ENCODE data around the gene P2RX7.

The P2RX7 gene
- 10.9 to 23.7 (median 13.7) reads per million in 3 experiments for total RNA-seq

DNA sequence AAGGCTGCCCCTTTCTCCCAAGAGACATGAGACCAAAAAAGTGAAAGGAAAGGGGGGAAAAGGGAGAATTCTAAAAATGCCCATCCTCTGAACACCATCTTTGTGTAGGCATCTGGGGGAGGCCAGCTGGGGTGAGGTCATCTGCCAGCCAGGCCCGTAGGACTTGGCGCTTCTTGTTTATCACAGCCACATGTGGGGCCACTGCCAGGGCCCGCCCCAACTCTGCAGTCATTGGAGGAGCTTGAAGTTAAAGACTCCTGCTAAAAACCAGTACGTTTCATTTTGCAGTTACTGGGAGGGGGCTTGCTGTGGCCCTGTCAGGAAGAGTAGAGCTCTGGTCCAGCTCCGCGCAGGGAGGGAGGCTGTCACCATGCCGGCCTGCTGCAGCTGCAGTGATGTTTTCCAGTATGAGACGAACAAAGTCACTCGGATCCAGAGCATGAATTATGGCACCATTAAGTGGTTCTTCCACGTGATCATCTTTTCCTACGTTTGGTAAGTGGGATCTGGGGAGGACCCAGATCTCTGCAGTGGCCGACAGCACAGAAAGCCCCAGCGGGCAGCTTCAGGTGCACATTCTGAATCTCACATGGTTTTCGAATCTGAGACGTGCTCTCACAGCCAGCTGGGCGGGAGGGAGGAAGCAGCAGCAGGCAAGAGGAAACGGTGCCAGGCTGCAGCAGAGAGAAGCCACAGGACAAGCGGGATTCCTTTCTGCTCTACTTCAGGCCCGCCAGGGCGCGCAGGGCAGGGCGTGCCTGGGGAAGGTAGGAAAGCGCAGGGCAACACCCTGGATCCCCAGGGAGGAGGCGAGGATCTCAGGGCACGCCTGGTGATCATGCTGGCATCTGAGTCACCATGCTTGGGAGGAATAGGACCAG, at the start of gene P2RX7:
Gene P2RX7 (plus strand): TSS at position 276 of the 881 bp plus-strand sequence. CDS start 95 bp downstream, at position 371.
- peak; percentile 35 for DNase-seq

DNA sequence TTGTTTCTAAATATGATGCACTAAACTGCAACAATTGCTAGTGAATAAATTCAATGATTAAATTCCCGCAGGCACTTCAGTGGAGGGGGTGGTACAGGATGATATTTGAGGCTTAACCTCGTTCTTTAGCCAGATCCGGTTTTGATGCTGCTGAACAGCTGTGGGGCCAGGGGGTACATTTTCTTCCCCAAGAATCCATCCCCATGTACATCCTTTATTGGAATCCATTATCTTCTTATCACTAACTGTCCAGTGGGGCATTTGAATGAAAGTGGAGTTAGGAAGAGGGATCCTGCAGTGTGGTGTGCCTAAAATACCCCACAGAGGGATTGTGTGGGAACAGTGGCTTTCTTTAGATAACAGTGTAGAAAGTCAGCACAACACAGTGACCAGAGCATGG, 48.4 kb upstream of the P2RX7 start:
- no peak for DNase-seq

DNA sequence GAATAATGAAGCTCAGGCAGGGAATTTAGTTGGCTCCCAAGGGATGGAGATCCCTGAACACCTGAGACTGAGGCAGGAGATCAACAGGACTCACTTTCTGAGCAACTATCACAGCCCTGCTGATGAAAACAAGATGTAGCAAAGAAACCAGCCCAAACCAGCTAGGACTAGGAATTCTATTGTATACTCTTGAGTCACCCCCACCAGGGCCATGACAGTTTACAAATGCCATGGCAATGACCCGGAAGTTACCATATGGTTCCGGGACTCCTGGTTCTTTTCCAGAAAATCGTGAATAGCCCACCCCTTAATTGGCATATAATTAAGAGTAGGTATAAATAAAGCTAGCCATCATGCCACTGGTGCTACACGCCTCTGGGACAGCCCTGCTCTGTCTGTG, 47.6 kb upstream of the P2RX7 start:
- DNase-seq, result no peak

DNA sequence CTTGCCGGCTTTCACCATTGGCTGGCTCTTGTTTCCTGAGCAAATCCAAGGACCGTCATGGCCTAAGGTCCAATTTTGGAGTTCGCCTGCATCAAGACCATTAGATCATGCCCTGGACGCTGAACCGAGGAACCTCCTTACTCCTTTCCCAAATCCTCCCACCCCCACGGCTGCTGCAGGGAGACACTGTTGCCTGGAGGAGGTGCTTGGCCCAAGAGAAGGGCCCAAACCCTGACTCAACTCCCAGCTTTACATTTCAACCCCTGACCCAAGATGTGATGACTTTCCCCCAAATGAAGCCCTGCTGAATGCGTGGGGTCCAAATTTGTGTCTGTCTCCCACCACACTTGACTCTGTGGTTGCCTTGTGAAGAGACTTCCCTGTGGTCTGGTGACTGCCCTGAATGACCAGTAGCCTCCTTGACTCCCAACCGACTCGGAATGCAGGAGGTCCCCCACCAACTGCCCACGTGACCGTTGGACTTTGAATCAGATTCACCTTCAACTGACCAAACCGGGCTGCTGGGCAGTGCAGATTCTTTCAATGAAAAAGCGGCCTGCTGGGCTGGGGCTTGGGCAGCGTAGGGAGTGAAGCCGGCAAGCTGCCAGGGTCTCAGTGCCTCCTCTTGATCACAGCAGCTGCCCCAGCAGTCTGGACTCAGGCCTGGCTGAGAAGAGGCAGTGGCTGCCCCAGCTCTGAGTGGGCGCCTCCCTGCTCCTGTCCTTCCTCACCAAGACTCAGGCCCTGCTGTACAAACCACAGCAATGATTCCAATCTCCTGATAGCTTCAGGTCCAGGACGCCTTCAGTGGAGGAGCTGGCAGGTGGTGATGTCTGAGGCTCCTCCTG, 46.9 kb upstream of the P2RX7 start:
- DNase-seq, result no peak

DNA sequence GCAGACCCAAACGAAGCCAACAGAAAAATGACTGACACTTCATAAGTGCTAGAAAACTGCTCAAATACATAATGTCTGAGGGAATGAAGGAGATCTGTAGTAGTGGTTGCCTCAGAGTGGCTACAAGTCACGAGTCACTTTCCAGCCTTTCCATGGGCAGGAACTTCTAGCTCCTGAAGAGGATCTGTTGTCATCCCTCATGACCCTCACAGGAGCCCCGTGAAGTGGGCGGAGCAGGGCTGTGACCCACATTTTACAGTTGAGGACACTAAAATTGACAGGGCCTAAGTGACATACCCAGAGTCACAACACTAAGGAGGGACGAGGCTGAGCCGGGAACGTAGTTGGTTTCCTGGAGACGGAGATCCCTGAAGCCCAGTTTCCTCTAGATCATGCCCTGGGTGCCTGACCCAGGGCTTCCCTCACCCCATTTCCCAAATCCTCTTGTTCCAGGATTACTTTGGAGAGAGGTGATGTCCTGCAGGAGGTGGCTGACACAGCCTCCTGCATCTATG, 45.8 kb upstream of the P2RX7 start:
- no peak for DNase-seq

DNA sequence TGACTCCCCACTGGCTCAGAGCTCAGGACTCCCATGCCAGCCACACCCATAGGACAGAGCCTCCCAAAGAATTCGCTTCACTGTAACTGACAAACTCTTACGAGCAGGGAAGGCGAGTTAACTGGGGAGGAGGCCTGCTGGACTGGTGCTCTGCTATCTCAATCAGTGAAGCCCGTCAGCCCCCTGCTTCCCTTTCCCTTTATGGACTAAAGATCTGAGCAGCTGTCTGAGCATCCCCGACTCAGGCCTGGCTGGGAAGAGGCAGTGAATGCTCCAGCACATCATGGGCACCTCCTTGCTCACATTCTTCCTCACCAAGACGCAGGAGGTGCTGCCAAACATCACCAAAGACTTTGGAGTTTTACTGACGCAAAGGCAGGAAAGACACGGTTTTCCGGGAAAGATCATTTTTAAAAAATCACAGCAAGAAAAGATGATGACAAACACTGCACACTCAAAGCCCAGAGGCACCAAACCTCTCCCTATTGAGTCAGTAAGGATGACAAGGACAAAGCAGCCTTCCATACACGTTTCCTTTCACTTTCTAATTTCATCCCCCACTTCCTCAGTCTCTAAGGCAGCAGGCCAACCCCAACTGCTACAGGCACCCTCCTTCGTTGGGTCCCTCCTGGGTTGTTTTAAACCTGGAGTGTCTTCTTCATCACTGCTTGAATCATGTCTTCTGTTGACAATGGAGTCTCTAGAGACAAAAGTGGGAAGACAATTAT, 45.0 kb upstream of the P2RX7 start:
- no peak for DNase-seq

DNA sequence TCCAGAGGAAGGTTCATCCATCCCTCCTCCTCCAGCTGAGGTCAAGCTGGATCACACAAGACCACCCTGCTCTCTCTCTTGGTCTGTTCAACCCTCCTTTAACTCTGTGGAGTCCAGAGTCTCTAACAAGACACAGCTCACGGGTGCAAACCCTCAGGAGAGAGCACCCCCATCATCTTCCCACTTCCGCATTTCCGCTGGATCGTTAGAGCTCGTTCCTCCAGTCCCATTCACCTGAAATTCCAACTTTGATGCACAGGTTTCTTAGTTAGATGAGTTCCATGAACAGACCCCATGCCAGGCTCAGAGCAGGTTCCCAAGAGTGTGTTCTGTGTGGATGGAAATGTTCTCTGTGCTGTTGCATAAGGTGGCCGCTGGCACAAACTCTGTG, 44.5 kb upstream of the P2RX7 start:
- no peak for DNase-seq

DNA sequence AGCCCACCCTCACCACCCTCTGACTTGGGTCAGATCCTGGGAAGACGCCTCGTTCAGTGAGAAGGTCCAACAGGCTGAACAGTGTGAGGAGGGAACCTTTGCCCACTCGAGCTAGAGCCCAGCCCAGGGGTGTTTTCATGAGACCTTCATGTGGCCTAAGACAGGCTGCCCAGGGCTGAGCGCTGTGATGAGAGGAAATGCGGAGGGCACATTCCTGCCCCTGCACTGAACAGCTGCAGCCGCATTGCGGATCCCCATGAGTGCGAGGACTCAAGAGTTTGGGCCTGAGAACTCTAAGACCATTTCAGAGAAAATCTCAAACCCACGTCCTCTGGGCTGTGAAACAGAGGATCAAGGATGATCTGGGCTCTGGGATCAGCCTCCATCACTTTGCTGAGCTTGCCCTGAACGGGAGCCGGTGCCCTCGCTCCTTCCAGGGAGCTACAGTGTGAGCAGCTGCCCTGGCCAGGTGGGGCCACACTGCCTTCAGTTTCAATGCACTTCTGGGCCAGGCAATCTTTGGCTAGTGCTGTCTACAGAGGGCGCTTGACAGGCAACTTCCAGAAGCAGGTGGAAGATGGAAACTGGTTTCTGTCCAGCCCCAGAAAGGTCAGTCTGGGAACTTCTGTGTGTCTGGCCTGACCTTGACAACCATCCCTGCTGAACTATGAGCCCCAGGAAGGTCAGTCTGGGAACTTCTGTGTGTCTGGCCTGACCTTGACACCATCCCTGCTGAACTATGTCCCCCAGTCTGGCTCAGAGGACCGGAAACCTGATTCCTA, 43.5 kb upstream of the P2RX7 start:
- DNase-seq, result no peak

DNA sequence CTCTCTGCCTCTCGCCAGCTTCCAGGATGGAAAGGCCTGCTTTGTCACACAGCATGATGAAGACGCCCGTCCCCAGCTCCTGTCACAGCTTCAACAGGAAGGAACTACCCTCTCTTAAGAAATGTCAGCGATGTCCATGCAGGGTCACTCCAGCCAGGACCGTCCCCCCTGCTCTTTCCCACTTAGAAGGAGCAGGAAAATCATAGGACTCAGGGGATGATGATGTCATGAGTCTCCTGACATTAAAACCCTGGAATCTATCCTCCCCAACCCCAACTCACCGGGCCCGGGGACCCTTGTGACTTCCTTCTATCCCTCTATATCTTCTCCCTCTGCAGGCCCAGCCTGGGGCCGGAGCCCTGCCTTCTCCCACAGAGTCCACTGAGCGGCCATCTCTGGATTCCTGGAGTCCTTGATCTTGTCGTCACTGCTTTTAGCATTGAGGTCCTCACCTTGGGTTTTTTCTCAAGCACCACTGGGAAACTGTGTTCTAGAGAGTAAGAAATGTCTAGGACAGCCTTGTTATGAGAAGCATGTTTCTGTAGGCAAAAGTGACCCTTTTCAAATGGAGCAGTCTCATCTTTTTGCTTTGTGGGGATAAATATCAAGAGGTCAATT, 42.8 kb upstream of the P2RX7 start:
- DNase-seq, result no peak

DNA sequence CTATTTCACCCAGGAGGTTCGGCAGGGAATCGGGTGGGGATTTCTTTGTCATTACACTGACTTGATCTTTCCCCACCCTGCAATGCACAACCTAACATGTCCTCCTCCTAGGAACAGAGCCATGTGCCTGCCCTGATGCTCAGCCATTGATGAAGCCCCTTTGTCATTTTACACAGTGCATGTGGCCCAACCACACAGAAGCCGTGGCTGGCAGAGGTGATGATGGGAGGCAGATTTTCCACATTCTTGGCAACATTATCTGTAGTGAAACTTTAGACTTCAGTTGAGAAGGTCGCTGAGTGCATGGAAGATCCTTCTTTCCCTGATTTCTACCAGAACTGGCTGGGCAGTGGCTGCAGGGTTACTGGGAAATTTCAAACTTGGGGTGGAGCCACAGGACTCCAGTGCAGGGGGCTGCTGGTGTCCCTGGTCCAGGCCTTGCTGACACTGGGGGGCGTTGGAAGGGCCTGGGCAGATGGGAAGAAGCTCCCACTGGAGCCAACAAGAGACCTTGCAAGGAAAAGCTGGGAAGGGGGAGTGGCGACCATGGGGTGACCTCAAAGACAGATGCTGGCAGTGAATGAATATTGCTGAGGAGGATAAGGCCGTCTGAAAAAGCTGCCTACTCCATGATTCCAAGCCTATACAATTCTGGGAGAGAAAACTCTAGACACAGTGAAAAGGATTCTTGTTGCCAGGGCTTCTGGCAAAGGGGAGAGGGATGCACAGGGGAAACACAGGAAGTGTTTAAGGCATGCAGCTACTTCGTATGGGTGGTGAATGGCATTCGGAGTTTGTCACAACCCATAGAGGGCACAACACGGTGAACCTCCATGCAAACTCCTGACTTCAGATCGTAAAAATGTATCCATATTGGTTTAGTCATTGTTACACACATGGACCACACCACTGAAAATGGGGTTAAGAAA, 41.8 kb upstream of the P2RX7 start:
- no peak for DNase-seq

DNA sequence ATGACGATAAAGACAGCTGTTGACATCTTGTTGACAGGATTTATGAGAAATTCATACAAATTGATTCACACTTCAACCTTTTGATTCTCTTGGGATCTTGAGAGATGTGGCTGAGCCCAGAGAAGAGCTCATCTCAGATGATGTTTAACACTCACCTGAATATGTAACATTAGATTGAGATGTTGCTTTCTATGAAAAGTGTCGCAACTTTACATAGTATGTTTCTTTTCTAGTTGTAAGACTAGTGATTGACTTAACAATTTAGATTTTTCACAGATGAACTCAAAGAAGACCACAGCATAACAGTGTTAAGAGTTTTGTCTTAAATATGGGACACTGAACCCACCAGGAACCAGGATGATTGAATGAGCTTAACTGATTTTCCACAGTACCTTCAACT, 40.6 kb upstream of the P2RX7 start:
- DNase-seq, result no peak

DNA sequence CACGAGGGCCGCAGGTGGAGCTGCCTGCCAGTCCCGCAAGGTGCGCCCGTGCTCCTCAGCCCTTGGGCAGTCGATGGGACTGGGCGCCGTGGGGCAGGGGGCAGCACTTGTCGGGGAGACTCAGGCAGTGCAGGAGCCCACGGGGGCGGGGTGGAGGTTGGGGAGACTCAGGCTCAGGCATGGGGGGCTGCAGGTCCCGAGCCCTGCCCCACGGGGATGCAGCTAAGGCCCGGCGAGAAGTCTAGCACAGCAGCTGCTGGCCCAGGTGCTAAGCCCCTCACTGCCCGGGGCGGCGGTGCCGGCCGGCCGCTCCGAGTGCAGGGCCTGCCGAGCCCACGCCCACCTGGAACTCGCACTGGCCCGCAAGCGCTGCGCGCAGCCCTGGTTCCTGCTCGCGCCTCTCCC, 39.2 kb upstream of the P2RX7 start:
- no peak for DNase-seq

DNA sequence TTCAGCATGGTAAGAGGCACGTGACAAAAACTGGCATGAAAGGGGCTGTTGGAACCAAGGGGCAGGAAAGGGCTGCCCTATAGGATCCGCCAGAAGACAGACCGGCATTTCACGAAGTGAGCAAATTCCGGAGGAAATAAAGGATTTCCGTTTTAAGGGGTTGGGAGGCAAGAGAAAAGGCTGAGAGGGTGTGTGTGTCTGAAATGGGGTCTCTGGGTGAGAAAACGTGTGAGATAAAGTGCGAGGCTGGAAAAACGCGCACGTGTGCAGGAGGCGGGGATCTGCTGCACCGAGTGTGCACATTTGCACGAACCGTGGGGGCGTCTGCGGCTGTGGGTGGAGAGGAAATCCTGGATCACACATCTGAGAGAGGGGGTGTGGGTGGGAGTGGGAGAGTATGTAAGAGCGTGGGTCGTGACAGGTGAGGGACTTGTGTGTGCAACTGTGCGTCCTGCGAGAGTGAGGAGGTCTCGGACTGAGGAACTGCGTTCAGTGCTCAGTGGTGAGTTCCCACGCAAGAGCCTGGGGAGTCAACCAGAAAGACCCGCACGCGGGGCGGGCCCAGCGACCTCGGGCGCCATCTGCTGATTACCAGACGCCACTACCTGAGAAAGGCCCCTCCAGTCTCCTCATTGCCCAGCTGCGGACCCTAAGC, 37.0 kb upstream of the P2RX7 start:
- peak; percentile 64 for DNase-seq

DNA sequence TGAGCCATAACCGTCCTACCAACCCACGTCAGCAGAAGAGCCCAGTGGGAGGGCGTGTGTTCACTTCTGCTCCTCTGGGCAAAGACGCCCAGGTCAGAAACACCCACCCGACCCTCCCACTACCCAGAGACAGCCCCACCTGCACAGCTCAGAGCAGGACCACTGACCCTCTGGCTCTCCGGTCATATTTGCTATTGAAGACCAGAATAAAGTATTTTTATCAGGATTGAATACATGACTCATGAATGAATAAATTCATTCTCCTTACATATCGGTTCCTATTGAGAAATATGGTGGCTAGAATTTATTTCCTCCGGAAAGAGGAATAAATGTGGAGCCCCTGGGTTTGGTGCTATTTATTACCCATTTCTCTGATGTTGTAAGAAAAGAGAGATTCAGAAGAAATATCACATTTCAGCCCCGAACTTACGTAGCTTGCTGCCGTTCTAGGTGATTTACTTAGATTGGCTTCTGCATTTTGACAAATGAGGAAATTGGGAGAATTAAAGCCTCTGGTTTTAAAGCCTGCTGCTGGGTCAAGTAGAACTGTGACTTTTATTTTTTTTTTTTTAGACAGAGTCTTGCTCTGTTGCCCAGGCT, 36.4 kb upstream of the P2RX7 start:
- no peak for DNase-seq

DNA sequence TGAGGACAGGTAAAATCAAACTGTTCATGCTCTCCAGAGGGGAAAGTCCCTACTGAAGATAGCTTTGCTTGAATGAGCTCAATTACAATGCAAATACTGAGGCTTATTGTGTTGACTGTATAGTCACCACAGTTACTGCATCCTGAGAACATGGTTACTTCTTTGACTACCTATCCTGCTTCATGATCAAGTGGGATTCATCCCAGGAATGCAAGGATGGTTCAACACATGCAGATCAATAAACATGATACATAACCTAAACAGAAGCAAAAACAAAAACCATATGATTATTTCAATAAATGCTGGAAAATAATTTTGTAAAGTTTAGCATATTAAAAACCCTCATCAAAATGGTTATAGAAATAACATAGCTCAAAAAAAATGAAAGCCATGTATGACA, 32.9 kb upstream of the P2RX7 start:
- no peak for DNase-seq

DNA sequence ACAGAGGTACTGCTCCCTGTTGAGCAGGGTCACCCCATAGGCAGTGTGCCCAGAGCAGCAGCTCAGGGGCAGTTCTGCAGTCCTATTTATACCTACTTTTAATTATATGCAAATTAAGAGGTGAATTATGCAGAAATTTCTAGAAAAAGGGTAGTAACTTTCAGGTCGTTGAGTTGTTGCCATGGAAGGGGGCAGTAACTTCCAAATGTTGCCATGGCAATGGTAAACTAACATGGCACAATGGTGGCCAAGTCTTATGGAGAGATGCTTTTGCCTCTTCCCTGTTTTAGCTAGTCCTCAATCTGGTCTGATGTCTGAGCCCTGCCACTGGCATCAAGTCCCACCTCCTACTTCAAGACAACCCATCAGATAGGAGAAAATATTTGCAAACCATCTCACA, 30.4 kb upstream of the P2RX7 start:
- DNase-seq, result no peak

DNA sequence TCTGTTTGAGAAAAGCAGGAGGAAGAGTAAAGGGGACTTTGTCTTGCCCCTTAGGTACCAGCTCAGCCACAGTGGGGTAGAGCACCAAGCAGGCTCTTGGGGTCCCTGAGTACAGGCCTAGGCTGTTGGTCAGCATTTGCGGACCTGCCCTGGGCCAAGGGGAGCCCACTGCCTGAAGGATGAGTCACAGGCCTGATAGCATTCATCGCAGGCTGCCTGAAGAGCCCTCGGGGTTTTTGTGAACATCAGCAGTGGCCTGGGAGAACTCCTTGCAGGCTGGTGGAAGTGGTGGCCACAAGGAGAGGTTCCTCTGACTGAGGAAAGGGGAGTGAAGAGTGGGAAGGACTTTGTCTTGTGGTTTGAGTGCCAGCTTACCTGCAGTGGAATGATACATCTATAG, 25.0 kb upstream of the P2RX7 start:
- DNase-seq, result no peak

DNA sequence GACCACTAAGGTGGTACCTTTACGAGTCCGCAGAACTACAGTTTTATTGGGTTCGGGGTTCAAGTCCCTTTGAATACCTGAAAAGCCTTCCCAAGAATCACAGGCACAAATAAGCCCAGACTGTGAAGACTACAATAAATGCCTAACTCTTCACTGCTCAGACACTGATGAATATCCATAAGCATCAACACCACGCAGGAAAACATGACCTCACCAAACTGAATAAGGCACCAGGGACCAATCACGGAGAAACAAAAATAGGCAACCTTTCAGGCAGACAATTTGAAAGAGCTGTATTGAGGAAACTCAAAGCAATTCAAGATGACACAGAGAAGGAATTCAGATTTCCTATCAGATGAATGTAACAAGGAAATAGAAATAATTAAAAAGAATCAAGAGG, 24.2 kb upstream of the P2RX7 start:
- DNase-seq, result no peak

DNA sequence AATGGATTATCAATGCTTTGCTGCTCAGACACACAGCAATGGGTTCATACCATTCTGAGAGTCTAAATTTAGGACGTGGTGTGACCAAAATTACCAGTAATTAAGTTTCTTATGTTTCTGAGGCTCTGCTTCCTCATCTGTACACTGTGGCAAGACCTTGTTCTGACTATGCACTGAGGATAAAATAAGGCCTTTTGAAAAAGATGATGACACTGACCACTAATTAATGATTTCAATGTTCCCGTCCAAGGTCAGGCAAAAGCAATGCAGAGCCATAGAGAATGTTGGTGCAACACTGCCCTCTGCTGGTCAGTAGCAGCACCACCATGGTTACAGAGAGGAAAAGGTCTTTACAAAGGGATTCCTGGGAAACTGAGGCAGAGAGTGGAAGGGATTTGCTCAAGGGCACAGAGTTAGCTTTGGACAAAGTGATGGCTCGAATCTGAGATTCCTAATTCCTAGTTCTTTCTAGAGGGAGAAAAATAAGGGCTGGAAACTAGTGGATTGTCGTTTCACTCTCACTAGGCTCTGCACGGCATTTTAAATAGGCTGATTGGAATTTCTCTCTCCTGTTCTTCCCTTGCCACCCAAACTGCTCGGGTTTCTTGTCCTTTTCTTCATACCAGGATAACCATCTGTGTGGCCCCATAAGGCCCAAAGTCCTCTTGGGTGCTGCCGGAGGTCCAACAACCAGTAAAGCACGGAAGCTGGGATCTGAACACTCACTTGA, 22.3 kb upstream of the P2RX7 start:
- DNase-seq, result peak; percentile 46
